ENCODE results near the gene MUC3A.
"Not testable (repeated sequence)": the region's sequence is repeated elsewhere in the genome, so short reads cannot be mapped to it uniquely, and the experiment has no call there.

Gene MUC3A

DNA sequence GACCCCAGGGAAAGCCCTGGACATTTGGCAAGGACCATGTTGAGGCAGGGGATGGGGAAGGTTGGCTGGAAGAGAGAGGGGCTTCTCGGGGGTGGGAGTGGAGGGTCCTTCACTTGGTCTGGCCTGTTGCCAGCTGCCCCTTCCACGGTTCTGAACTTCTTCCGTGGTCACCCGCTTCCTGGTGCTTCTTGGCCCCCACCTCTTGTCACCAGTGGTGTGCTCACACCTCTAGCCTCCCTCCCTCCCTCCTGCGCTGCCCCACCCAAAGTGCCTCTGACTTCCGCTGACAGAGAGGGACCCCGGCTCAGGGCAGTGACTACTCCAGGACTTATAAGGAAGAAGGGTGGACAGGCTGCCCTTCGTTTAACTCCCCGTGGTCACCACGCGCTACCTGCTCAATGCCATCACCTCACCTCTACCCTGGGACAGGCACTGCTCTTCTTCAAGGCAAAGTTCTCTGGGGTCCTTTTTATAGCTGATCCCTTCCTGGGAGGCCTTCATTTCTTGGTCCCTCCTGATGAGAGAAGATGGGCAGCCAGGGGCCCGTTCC lies 19.8 kb downstream of the MUC3A start, which contains the start of gene MUC12:
Gene MUC12 (plus strand): TSS at position 500 of the 550 bp plus-strand sequence. CDS start 58 bp downstream, outside the sequence.
- DNase-seq (ENCODE audit: low read depth in 2 of 2) = no peak

- DNase-seq (ENCODE audit: low read depth in 2 of 2) = no peak
Observed at GRCh38 chr7:100971111-100972001, 22.0 kb downstream of the MUC3A start.

DNA sequence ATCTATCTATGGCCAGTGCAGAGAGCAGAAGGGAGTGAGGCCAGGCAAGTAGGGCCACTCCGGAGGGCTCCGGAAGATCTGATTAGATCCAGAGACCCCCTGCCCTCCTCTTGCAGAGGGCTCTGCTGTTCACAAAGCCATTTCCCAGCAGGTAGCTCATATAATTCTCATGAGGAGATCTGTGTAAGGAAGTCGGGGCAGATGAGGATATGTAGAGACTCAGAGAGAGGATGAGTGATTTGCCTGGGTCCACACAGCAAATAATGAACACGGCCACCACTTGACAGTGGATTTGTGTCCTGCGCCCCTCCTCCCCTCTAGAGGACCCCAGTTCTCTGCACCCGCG lies 22.6 kb downstream of the MUC3A start:
- no peak for DNase-seq (ENCODE audit: low read depth in 2 of 2)

DNA sequence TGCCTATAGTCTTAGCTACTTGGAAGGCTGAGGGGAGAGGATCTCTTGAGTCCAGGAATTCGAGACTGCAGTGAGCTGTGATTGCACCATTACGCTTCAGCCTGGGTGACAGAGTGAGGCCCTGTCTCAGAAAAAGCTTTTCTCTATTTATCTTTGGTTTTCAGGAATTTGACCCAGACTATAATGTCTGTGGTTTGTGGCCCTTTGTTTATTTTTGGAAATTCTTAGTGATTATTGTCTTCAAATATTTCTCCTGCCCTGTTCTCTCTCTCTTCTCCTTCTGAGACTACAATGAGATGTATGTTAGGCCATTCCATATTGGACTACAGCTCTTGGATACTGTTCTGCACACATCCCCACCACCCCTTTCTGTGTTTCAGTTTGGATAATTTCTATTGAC lies 24.7 kb downstream of the MUC3A start:
- DNase-seq (ENCODE audit: low read depth in 2 of 2) = no peak

DNA sequence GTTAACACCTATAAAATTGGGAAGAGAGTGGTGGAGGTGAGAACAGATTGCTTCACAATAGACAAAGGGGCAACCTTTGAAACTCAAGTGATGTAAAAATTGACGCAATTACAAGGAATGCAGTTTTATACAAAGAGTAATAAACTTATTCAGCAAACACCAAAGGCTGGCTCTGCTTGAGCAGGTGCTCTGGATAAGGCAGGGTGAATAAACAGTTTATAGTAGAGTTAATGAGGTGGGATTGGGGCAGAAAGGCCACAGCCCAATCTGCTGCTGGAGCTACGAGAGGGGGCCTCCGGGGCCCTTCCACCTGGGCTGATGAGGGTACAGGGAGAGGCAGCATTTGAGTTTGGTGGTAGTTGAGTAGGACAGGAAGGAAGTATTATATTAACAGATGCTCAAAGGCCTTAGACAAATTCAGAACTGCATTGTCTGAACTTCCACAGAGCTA lies 26.1 kb downstream of the MUC3A start:
- no peak for DNase-seq (ENCODE audit: low read depth in 2 of 2)

DNA sequence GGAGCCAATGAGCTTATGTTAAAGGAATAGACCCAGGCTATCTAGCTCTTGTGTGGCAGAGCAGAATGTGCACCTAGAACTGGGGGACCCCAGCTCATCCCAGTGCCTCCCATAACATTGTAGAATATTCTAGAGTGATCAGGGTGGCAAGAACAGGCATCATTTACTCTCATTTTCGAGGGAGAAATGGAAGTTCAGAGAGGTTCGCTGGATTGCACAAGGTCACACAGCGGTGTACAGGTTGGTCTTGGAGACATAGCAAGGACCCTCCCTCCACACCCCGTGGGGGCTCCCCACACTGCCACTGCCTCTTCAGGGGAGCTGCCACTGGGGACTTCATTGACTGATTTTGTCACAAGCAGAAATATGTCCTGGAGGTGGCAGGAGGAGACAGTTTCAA lies 29.0 kb downstream of the MUC3A start:
- no peak for DNase-seq (ENCODE audit: low read depth in 2 of 2)

DNA sequence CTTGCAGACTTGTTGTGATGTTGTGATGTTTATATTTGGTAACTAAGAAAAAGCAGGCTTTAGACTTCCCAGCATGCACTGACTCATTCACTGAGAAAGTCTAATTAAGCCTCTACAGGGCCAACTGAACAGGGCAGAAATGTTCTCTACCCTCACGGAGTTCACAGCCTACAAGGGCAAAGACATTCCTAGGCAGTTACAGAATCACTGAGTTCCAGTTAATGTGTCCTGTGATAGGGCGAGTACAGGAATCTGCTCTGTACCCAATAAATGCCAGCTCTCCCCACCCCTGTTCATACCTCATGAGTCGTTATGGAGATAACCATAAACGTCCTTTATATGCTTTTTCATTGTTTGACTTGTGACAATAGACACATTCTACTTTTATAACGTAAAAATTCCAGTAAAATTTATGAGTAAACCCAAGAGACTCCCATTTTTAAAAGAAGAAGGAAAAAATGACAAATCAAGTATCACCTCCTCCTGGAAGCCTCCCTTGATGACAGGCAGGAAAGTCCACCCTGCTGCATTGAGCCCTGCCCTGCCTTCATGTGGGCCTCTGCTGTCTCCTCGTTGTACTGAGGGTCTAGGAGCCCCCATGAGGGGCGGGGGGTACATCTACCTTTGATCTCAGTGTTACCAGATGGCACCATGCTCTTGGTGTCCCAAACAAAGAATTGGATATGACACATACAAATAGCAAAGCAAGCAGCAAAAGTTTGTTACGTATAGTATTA lies 34.3 kb downstream of the MUC3A start:
- no peak for DNase-seq (ENCODE audit: low read depth in 2 of 2)

DNA sequence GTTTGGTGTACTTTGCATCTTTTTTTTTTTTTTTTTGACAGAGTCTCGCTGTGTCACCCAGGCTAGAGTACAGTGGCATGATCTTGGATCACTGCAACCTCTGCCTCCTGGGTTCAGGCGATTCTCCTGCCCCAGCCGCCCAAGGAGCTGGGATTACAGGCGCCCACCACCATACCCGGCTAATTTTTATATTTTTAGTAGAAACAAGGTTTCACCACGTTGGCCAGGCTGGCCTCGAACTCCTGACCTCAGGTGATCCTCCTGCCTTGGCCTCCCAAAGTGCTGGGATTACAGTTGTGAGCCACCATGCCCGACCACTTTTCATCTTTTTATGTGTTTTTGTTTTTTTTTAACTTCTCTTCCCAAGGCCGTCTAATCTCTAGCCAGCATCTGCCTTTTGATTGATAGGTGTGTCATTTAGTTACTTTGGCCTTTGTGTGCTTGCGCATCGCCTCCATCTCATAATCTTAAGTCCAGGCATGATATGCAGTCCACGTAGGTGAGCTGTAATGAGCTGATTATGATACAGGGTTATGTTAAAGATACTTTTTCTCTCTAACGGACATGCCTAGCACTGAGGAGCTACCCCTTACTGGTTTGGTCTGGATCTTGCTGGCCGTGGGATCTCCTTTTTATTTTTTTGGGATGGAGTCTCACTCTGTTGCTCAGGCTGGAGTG lies 35.0 kb downstream of the MUC3A start:
- DNase-seq (ENCODE audit: low read depth in 2 of 2) = not testable (repeated sequence)

DNA sequence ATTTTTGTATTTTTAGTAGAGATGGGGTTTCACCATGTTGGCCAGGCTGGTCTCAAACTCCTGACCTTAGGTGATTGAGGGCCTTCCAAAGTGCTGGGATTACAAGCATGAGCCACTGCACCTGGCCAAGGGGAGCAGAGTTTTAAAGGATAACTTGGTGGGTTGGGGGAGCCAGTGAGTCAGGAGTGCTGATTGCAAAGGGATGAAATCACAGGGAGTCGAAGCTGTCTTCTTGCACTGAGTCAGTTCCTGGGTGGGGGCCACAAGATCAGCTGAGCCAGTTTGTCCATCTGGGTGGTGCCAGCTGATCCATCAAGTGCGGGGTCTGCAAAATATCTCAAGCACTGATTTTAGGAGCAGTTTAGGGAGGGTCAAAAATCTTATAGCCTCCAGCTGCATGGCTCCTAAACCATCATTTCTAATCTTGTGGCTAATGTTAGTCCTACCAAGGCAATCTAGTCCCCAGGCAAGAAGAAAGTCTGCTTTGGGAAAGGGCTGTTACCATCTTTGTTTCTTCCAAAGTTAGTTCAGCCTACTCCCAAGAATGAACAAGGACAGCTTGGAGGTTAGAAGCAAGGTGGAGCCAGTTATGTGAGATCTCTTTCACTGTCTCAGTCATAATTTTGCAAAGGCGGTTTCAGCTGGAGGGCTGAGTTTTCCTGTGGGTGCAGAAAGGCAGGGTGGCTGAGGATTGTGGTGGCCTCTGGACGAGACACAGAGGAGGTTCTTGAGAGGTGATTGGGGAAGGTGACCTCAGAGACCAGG lies 35.9 kb downstream of the MUC3A start:
- DNase-seq (ENCODE audit: low read depth in 2 of 2) = not testable (repeated sequence)

GRCh38 chr7:100991631-100992030 lies 42.3 kb downstream of the MUC3A start:
- no peak for DNase-seq (ENCODE audit: low read depth in 2 of 2)

DNA sequence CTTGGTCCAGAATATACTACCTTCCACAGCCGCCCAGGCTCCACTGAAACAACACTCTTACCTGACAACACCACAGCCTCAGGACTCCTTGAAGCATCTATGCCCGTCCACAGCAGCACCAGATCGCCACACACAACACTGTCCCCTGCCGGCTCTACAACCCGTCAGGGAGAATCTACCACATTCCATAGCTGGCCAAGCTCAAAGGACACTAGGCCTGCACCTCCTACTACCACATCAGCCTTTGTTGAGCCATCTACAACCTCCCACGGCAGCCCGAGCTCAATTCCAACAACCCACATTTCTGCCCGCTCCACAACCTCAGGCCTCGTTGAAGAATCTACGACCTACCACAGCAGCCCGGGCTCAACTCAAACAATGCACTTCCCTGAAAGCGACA lies 42.9 kb downstream of the MUC3A start:
- DNase-seq (ENCODE audit: low read depth in 2 of 2) = not testable (repeated sequence)

DNA sequence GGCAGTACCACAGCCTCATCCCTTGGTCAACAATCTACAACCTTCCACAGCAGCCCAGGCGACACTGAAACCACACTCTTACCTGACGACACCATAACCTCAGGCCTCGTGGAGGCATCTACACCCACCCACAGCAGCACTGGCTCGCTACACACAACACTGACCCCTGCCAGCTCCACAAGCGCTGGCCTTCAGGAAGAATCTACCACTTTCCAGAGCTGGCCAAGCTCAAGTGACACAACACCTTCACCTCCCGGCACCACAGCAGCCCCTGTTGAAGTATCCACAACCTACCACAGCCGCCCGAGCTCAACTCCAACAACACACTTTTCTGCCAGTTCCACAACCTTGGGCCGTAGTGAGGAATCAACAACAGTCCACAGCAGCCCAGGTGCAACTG lies 45.3 kb downstream of the MUC3A start:
- not testable (repeated sequence) for DNase-seq (ENCODE audit: low read depth in 2 of 2)

DNA sequence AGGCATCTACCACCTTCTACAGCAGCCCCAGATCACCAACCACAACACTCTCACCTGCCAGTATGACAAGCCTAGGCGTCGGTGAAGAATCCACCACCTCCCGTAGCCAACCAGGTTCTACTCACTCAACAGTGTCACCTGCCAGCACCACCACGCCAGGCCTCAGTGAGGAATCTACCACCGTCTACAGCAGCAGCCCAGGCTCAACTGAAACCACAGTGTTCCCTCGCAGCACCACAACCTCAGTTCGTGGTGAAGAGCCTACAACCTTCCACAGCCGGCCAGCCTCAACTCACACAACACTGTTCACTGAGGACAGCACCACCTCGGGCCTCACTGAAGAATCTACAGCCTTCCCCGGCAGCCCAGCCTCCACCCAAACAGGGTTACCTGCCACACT lies 49.2 kb downstream of the MUC3A start:
- not testable (repeated sequence) for DNase-seq (ENCODE audit: low read depth in 2 of 2)

GRCh38 chr7:100999334-100999733 lies 50.0 kb downstream of the MUC3A start:
- not testable (repeated sequence) for DNase-seq (ENCODE audit: low read depth in 2 of 2)

DNA sequence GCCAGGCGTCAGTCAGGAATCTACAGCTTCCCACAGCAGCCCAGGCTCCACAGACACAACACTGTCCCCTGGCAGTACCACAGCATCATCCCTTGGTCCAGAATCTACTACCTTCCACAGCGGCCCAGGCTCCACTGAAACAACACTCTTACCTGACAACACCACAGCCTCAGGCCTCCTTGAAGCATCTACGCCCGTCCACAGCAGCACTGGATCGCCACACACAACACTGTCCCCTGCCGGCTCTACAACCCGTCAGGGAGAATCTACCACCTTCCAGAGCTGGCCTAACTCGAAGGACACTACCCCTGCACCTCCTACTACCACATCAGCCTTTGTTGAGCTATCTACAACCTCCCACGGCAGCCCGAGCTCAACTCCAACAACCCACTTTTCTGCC lies 50.7 kb downstream of the MUC3A start:
- not testable (repeated sequence) for DNase-seq (ENCODE audit: low read depth in 2 of 2)

DNA sequence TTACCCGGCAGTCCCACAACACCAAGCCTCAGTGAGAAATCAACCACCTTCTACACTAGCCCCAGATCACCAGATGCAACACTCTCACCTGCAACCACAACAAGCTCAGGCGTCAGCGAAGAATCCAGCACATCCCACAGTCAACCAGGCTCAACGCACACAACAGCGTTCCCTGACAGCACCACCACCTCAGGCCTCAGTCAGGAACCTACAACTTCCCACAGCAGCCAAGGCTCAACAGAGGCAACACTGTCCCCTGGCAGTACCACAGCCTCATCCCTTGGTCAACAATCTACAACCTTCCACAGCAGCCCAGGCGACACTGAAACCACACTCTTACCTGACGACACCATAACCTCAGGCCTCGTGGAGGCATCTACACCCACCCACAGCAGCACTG lies 53.0 kb downstream of the MUC3A start:
- DNase-seq (ENCODE audit: low read depth in 2 of 2) = not testable (repeated sequence)

DNA sequence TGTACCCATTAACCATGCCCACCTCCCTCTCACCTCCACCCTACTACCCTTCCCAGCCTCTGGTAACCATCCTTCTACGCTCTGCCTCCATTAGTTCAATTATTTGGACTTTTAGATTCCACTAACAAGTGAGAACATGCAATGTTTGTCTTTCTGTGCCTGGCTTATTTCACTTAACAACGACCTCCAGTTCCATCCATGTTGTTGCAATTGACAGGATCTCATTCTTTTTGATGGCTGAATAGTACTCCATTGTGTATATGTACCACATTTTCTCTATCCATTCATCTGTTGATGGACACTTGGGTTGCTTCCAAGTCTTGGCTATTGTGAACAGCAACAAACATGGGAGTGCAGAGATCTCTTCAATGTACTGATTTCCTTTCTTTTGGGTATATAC lies 58.0 kb downstream of the MUC3A start:
- not testable (repeated sequence) for DNase-seq (ENCODE audit: low read depth in 2 of 2)

- no peak for DNase-seq (ENCODE audit: low read depth in 2 of 2)
Observed at GRCh38 chr7:101009629-101010028, 60.3 kb downstream of the MUC3A start.

DNA sequence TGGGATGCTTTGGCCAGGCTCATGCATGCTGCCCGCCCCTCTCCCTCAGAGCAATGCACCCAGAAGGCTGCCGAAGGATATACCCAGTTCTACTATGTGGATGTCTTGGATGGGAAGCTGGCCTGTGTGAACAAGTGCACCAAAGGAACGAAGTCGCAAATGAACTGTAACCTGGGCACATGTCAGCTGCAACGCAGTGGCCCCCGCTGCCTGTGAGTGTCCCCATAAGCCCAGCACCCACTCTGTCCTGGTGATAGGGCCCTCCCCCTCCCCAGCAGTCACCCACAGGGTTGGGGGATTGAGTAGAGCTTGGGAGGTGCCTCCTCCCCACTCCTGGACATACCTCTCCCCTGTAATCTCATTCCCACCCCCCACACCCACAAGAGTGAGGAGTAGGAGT lies 63.6 kb downstream of the MUC3A start:
- DNase-seq (ENCODE audit: low read depth in 2 of 2) = no peak

GRCh38 chr7:101015626-101016025 lies 66.3 kb downstream of the MUC3A start:
- DNase-seq (ENCODE audit: low read depth in 2 of 2) = no peak

Data from stimulated activated CD8-positive, alpha-beta memory T cell treated with anti-CD3 and anti-CD28 coated beads, Interleukin-7, amount 100 ng/mL, for 4 hours (primary cell).